ENCODE results near the gene GBA2. TPM values are rescaled to one million over a fixed set of nuclear protein-coding genes. Genes with fewer than 3 reads are reported as not detected.

Gene GBA2
- total RNA-seq, 2 donors from 2014 or later: 48.5 to 55.4 TPM

DNA sequence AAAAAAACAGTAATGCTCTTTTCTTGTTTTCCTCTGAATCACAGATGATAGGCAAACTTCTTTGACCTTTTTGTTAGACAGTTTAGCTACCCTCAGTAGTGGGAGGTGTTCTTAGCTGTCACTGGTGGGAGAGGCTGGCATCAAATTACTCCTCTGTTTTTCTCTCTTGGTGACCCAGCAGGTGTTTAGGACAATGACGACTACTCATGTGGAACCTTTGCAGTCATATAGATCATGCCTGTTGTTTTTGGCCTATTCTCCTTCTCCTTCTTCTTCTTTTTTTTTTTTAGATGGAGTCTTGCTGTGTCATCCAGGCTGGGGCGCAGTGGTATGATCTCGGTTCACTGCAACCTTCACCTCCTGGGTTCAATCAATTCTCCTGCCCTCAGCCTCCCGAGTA, 27.0 kb upstream of the GBA2 start:
- Histone ChIP-seq H3K4me1 (replicated peaks) (peaks cover 12% of the 10 kb centered on the region), H3K36me3 (no peaks in the 10 kb centered on the region), H3K9me3 (no peaks in the 10 kb centered on the region), H3K27me3 (replicated peaks; ENCODE audit: insufficient read depth) (no peaks in the 10 kb centered on the region), H3K27ac (no peak overlapping the region), H3K4me3 (no peak overlapping the region)
- TF ChIP-seq POLR2A (IDR thresholded peaks at IDR 0.05) (no peak), CTCF (IDR thresholded peaks at IDR 0.05) (no peak)
- 79% methylated on average over 4 of the region's 4 CpGs for WGBS
- no peak for DNase-seq (ENCODE audit: low spot score)
- intact Hi-C loops (cut with DNase I): no loop called here

DNA sequence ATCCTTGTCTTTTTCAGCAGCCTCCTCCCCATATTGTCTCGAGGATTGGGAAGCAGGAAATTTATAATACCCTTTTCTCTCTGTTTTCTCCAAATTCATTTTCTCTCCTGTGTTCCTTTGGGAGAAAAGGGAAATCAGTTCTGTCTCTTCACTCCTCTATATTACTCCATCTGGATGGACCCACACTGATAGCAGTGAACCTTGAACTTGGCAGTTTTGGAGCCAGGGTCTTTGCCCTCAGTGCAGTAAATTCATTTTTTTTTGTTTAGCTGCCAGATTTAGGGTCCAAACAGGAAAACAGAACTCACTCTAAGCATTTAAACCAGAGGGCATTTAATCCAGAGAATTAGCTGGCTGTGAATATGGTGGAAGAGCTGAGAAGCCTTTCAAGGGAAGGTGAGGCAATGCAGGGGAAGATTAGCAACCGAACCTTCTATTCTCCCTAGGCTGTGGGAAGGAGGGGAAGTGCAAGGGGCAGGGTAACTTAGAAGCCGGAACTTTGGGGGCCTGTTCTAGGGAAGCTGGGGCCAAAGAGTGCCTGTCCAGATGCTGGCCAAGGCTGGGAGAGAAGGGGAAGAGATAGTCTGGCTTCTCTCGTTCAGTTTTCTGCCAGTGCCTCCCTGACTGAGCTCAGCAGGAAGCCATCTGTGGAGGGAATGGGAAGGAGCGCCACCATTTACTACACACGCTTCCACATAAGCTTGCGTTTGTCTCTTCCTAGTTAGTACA, 26.0 kb upstream of the GBA2 start:
- Histone ChIP-seq H3K27ac (no peak overlapping the region), H3K4me3 (no peak overlapping the region), H3K36me3 (no peaks in the 10 kb centered on the region), H3K27me3 (replicated peaks; ENCODE audit: insufficient read depth) (no peaks in the 10 kb centered on the region), H3K4me1 (replicated peaks) (peaks cover 21% of the 10 kb centered on the region), H3K9me3 (no peaks in the 10 kb centered on the region)
- WGBS: 81% methylated on average over 7 of the region's 7 CpGs
- DNase-seq (ENCODE audit: low spot score): no peak
- intact Hi-C loops (cut with DNase I): no loop called here
- TF ChIP-seq CTCF (IDR thresholded peaks at IDR 0.05): no peak

GRCh38 chr9:35771943-35772342, 22.9 kb upstream of the GBA2 start:
- H3K4me3 ChIP-seq: no peak overlapping the region
- WGBS: 58% methylated on average over 3 of the region's 3 CpGs
- peak overlapping the region; percentile 22 to 36 for H3K27ac ChIP-seq
- no peaks in the 10 kb centered on the region for H3K36me3 ChIP-seq
- no peaks in the 10 kb centered on the region for H3K9me3 ChIP-seq
- TF ChIP-seq POLR2AphosphoS5 (IDR thresholded peaks at IDR 0.05) (no peak), CTCF (IDR thresholded peaks at IDR 0.05) (no peak), POLR2A (IDR thresholded peaks at IDR 0.05) (no peak)
- no peaks in the 10 kb centered on the region for H3K27me3 ChIP-seq (replicated peaks; ENCODE audit: insufficient read depth)
- DNase-seq (ENCODE audit: low spot score): no peak
- H3K4me1 ChIP-seq (replicated peaks): peaks cover 21% of the 10 kb centered on the region
- intact Hi-C loops (cut with DNase I): no loop called here

DNA sequence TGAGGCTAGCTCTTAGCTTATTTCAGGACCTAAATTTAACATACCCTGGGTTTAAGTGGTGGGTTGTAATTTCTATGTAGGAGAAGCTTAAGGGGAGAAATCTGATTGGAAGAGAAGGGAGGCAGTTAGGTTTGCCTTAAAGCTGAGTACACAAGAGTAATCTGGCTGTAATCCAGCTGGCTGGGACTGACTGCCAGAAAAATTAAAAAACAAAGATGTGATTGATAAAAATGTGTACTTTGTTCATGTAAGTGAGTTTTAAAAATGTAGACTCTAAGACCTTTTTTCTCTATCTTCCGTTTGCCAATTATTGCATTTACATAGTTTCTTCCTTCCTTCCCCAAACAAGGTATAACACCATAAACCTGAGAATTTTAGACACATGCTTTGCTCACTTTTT, 22.5 kb upstream of the GBA2 start:
- WGBS: 11% methylated on average over 1 of the region's 1 CpG
- peak overlapping the region; percentile 22 to 36 for H3K27ac ChIP-seq
- H3K4me1 ChIP-seq (replicated peaks): peaks cover 21% of the 10 kb centered on the region
- H3K4me3 ChIP-seq: no peak overlapping the region
- no peaks in the 10 kb centered on the region for H3K9me3 ChIP-seq
- H3K27me3 ChIP-seq (replicated peaks; ENCODE audit: insufficient read depth): no peaks in the 10 kb centered on the region
- TF ChIP-seq POLR2AphosphoS5 (IDR thresholded peaks at IDR 0.05) (no peak), CTCF (IDR thresholded peaks at IDR 0.05) (no peak), POLR2A (IDR thresholded peaks at IDR 0.05) (no peak)
- peak; percentile 46 for DNase-seq (ENCODE audit: low spot score)
- intact Hi-C loops (cut with DNase I): no loop called here
- H3K36me3 ChIP-seq: no peaks in the 10 kb centered on the region

DNA sequence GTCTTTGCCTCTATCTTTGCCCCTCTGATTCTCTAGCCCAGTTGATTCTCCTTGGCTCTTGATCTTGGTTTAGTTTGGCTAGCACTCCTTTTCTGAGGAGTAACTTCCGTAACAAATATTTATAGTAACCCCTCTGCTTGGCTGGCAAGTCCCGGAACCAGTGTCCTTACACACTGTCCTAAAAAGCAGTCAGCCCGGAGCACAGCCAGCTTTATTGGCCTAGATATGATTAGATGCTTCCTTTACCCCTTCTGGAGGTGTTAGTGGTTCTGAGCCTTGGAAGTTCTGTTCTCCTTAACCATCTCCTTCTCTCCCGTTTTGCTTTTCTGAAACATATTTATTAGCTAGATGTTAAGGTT, 22.0 kb upstream of the GBA2 start:
- intact Hi-C loops (cut with DNase I): no loop called here
- H3K4me3 ChIP-seq: no peak overlapping the region
- H3K27ac ChIP-seq: peak overlapping the region; percentile 22 to 36
- H3K27me3 ChIP-seq (replicated peaks; ENCODE audit: insufficient read depth): no peaks in the 10 kb centered on the region
- TF ChIP-seq POLR2AphosphoS5 (IDR thresholded peaks at IDR 0.05): peak; percentile 90
- TF ChIP-seq POLR2A (IDR thresholded peaks at IDR 0.05): no peak
- no peak for TF ChIP-seq CTCF (IDR thresholded peaks at IDR 0.05)
- no peaks in the 10 kb centered on the region for H3K9me3 ChIP-seq
- peaks cover 21% of the 10 kb centered on the region for H3K4me1 ChIP-seq (replicated peaks)
- 9% methylated on average over 4 of the region's 4 CpGs for WGBS
- peak; percentile 81 for DNase-seq (ENCODE audit: low spot score)
- no peaks in the 10 kb centered on the region for H3K36me3 ChIP-seq

All from prostate gland (tissue), 2 donors.